SK-N-SH treated with all-trans-retinoic acid at 6 μM for 48 hours (cell line): ENCODE measurements around the gene THADA.

ENCODE experiments used
- ARNTL ChIP-seq: fragments of 450-650 bp; formaldehyde crosslinking; IDR thresholded peaks from 2 replicates; pipeline ENCODE4 v1.5.0; 2020; ENCODE audit warnings: low read depth, mild to moderate bottlenecking, moderate library complexity, borderline replicate concordance
- ESRRG ChIP-seq: fragments of 250-450 bp; sonication (Bioruptor Pico); IDR thresholded peaks from 2 replicates; pipeline ENCODE4 v1.6.1; 2021; ENCODE audit warnings: mild to moderate bottlenecking
- ISL1 ChIP-seq: fragments of 250-450 bp; sonication (Bioruptor Pico); IDR thresholded peaks from 2 replicates; pipeline ENCODE4 v2.1.2; 2022; ENCODE audit warnings: mild to moderate bottlenecking, moderate library complexity
- PPARA ChIP-seq: fragments of 250-450 bp; sonication (Bioruptor Pico); IDR thresholded peaks from 2 replicates; pipeline ENCODE4 v1.5.0; 2020; ENCODE audit warnings: mild to moderate bottlenecking, borderline replicate concordance
- RARB ChIP-seq: fragments of 250-450 bp; sonication (Bioruptor Pico); IDR thresholded peaks from 2 replicates; pipeline ENCODE4 v1.8.0; 2021; ENCODE audit warnings: mild to moderate bottlenecking, moderate library complexity
- SNAI2 ChIP-seq: fragments of 250-450 bp; sonication (Bioruptor Pico); IDR thresholded peaks from 2 replicates; pipeline ENCODE4 v1.5.0; 2020; ENCODE audit warnings: mild to moderate bottlenecking, moderate library complexity
- TOX ChIP-seq: fragments of 250-450 bp; sonication (Bioruptor Pico); IDR thresholded peaks from 2 replicates; pipeline ENCODE4 v1.8.0; 2021; ENCODE audit warnings: mild to moderate bottlenecking, moderate library complexity, borderline replicate concordance
- ZC3H10 ChIP-seq: fragments of 250-450 bp; sonication (Bioruptor Pico); IDR thresholded peaks from 2 replicates; pipeline ENCODE4 v1.5.1; 2021; ENCODE audit warnings: mild to moderate bottlenecking, moderate library complexity
- TF ChIP-seq, protein P1 (sequence below): fragments of 250-450 bp; sonication (Bioruptor Pico); IDR thresholded peaks from 2 replicates; pipeline ENCODE4 v1.5.1; 2021; ENCODE audit warnings: mild to moderate bottlenecking, moderate library complexity
- TF ChIP-seq, protein P2 (sequence below): fragments of 250-450 bp; sonication (Bioruptor Pico); IDR thresholded peaks from 2 replicates; pipeline ENCODE4 v1.5.0; 2020; ENCODE audit warnings: mild to moderate bottlenecking, moderate library complexity
- TF ChIP-seq, protein P3 (sequence below): fragments of 250-450 bp; sonication (Bioruptor Pico); IDR thresholded peaks from 2 replicates; pipeline ENCODE4 v1.5.1; 2020; ENCODE audit warnings: low read depth, mild to moderate bottlenecking, moderate library complexity

DNA sequence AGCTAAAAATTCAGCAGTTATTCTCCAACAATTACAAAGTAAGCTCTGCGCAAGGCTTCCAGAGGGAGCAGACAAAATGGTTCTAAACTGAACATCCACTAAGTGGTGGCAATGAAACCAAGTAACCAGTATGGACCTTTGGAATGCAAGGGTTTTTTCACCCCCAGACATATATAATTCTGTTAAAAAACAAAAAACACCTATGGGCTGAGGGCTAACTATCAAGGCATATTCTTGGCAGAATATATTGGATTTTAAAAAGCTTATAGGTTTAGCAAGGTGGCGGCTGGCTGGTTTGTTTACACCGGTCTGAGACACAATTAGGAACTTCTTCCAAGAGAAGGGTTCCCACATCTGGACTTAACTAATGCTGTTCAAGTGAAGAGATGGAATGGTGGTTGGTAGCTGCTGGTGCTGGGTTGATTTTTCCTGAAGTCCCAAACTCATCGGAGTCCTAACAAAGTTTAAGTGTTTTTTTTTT lies 372.3 kb downstream of the THADA start:
- TF ChIP-seq, protein P1, sequence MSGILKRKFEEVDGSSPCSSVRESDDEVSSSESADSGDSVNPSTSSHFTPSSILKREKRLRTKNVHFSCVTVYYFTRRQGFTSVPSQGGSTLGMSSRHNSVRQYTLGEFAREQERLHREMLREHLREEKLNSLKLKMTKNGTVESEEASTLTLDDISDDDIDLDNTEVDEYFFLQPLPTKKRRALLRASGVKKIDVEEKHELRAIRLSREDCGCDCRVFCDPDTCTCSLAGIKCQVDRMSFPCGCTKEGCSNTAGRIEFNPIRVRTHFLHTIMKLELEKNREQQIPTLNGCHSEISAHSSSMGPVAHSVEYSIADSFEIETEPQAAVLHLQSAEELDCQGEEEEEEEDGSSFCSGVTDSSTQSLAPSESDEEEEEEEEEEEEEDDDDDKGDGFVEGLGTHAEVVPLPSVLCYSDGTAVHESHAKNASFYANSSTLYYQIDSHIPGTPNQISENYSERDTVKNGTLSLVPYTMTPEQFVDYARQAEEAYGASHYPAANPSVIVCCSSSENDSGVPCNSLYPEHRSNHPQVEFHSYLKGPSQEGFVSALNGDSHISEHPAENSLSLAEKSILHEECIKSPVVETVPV (CRISPR knock-in tag): no peak
- TF ChIP-seq, protein P2, sequence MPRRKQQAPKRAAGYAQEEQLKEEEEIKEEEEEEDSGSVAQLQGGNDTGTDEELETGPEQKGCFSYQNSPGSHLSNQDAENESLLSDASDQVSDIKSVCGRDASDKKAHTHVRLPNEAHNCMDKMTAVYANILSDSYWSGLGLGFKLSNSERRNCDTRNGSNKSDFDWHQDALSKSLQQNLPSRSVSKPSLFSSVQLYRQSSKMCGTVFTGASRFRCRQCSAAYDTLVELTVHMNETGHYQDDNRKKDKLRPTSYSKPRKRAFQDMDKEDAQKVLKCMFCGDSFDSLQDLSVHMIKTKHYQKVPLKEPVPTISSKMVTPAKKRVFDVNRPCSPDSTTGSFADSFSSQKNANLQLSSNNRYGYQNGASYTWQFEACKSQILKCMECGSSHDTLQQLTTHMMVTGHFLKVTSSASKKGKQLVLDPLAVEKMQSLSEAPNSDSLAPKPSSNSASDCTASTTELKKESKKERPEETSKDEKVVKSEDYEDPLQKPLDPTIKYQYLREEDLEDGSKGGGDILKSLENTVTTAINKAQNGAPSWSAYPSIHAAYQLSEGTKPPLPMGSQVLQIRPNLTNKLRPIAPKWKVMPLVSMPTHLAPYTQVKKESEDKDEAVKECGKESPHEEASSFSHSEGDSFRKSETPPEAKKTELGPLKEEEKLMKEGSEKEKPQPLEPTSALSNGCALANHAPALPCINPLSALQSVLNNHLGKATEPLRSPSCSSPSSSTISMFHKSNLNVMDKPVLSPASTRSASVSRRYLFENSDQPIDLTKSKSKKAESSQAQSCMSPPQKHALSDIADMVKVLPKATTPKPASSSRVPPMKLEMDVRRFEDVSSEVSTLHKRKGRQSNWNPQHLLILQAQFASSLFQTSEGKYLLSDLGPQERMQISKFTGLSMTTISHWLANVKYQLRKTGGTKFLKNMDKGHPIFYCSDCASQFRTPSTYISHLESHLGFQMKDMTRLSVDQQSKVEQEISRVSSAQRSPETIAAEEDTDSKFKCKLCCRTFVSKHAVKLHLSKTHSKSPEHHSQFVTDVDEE (CRISPR knock-in tag): no peak
- no peak for TF ChIP-seq ARNTL (CRISPR knock-in tag)
- no peak for TF ChIP-seq RARB (CRISPR knock-in tag)
- TF ChIP-seq TOX (CRISPR knock-in tag): no peak
- TF ChIP-seq ZC3H10 (CRISPR knock-in tag): no peak
- no peak for TF ChIP-seq PPARA (CRISPR knock-in tag)
- TF ChIP-seq ISL1 (CRISPR knock-in tag): no peak
- no peak for TF ChIP-seq SNAI2 (CRISPR knock-in tag)
- no peak for TF ChIP-seq ESRRG
- TF ChIP-seq, protein P3, sequence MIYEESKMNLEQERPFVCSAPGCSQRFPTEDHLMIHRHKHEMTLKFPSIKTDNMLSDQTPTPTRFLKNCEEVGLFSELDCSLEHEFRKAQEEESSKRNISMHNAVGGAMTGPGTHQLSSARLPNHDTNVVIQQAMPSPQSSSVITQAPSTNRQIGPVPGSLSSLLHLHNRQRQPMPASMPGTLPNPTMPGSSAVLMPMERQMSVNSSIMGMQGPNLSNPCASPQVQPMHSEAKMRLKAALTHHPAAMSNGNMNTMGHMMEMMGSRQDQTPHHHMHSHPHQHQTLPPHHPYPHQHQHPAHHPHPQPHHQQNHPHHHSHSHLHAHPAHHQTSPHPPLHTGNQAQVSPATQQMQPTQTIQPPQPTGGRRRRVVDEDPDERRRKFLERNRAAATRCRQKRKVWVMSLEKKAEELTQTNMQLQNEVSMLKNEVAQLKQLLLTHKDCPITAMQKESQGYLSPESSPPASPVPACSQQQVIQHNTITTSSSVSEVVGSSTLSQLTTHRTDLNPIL: no peak
